H1 (cell line): Measurements from ENCODE around the gene EPYC. TPM values are rescaled to one million over a fixed set of nuclear protein-coding genes. Genes with fewer than 3 reads are reported as not detected.

ENCODE experiments used
- CTCF ChIA-PET: fragments of 300-600 bp; sonication (Branson Sonifier 250); formaldehyde crosslinking; loops from one replicate; lab custom pipeline; 2021; ENCODE audit not compliant: partially characterized antibody; lab: Charles Lee
- POLR2A ChIA-PET: fragments of 300-600 bp; sonication (Branson Sonifier 250); formaldehyde crosslinking; loops from one replicate; lab custom pipeline; 2021; ENCODE audit warnings: inconsistent platforms; ENCODE audit not compliant: partially characterized antibody; lab: Charles Lee
- DNase-seq, 2 experiments: peaks; one replicate each; pipeline versions ENCODE4 v3.0.0 to v3.0.0-alpha.2; 2010 to 2022; ENCODE audit warnings: low spot score in 2 of 2, low read depth in 1 of 2, mixed read lengths in 1 of 2
- FAIRE-seq: peaks from 2 replicates; lab custom pipeline; 2011; peaks lifted over from hg19 to GRCh38; lab: Jason Lieb, UNC
- H2AFZ ChIP-seq: 2 replicates; pipeline ENCODE4 v1.8.1; 2012; ENCODE audit warnings: low read length, inconsistent platforms
- H2AK5ac ChIP-seq: 2 replicates; pipeline ENCODE4 v1.6.1; 2013; ENCODE audit warnings: low read depth, low read length
- H2BK120ac ChIP-seq: replicated peaks from 2 replicates; pipeline ENCODE3; 2013; ENCODE audit warnings: low read depth, low read length, inconsistent platforms
- H2BK12ac ChIP-seq: 2 replicates; pipeline ENCODE4 v1.6.1; 2013; ENCODE audit warnings: low read depth, low read length
- H2BK15ac ChIP-seq: 2 replicates; pipeline ENCODE4 v1.6.1; 2013; ENCODE audit warnings: low read length
- H2BK20ac ChIP-seq: 2 replicates; pipeline ENCODE4 v1.6.1; 2013; ENCODE audit warnings: low read length
- H2BK5ac ChIP-seq: 2 replicates; pipeline ENCODE4 v1.6.1; 2013; ENCODE audit warnings: low read depth, low read length
- H3K14ac ChIP-seq: 2 replicates; pipeline ENCODE4 v1.6.1; 2013; ENCODE audit warnings: inconsistent platforms; ENCODE audit not compliant: insufficient read length
- H3K18ac ChIP-seq: 2 replicates; pipeline ENCODE4 v1.6.1; 2013; ENCODE audit warnings: low read length; ENCODE audit errors: extremely low read depth
- H3K23ac ChIP-seq: 2 replicates; pipeline ENCODE4 v1.6.1; 2013; ENCODE audit warnings: inconsistent platforms; ENCODE audit not compliant: insufficient read length
- H3K23me2 ChIP-seq: 2 replicates; pipeline ENCODE4 v1.6.1; 2013; ENCODE audit warnings: low read depth, low read length
- H3K27ac ChIP-seq: 2 replicates; pipeline ENCODE4 v1.6.1; 2011; ENCODE audit warnings: low read depth, low read length, inconsistent platforms
- H3K27me3 ChIP-seq, 4 experiments: replicated peaks in 1 of 4; 1 replicate in 1 of 4; 2 replicates in 3 of 4; pipeline versions ENCODE4 v1.6.1 to v1.8.1; 2011 to 2013; ENCODE audit warnings: low read length in 3 of 4, mild to moderate bottlenecking in 3 of 4, inconsistent platforms in 2 of 4, mixed read lengths in 2 of 4, moderate library complexity in 1 of 4; ENCODE audit not compliant: control insufficient read depth in 3 of 4, insufficient read depth in 3 of 4; ENCODE audit errors: extremely low read depth in 1 of 4
- H3K36me3 ChIP-seq, 4 experiments: 2 replicates each; pipeline versions ENCODE4 v1.6.1 to v1.8.1; 2011 to 2013; ENCODE audit warnings: mild to moderate bottlenecking in 4 of 4, low read length in 3 of 4, moderate library complexity in 2 of 4, control low read depth in 1 of 4, inconsistent platforms in 1 of 4; ENCODE audit not compliant: insufficient read depth in 4 of 4, control insufficient read depth in 2 of 4
- H3K4ac ChIP-seq: replicated peaks from 2 replicates; pipeline ENCODE3; 2013; ENCODE audit warnings: low read length, low read depth, mixed read lengths, inconsistent platforms; ENCODE audit not compliant: insufficient read length
- H3K4me1 ChIP-seq, 4 experiments: replicated peaks in 1 of 4; 1 replicate in 1 of 4; 2 replicates in 3 of 4; pipeline versions ENCODE4 v1.6.1 to v1.8.1; 2011 to 2013; ENCODE audit warnings: low read length in 3 of 4, inconsistent platforms in 2 of 4, mixed read lengths in 1 of 4; ENCODE audit not compliant: insufficient read depth in 4 of 4, control insufficient read depth in 3 of 4
- H3K4me2 ChIP-seq, 2 experiments: 2 replicates each; pipeline versions ENCODE4 v1.6.1 to v1.8.1; 2011 to 2013; ENCODE audit warnings: low read depth in 2 of 2, low read length in 2 of 2, control low read depth in 1 of 2, inconsistent platforms in 1 of 2, mild to moderate bottlenecking in 1 of 2; ENCODE audit not compliant: insufficient read depth in 1 of 2
- H3K4me3 ChIP-seq, 4 experiments: fragments of 200-600, 300-600 bp in 1 of 4; sonication (generic), shearing (Covaris generic), sonication (Bioruptor Twin) in 1 of 4; 2 replicates each; pipeline versions ENCODE4 v1.5.1 to v1.8.1; 2011 to 2016; ENCODE audit warnings: low read length in 4 of 4, low read depth in 3 of 4, control low read depth in 2 of 4, inconsistent platforms in 2 of 4, mild to moderate bottlenecking in 2 of 4, mixed read lengths in 1 of 4, moderate library complexity in 1 of 4; ENCODE audit not compliant: insufficient read depth in 2 of 4; ENCODE audit errors: extremely low read depth in 1 of 4
- H3K56ac ChIP-seq: replicated peaks from 2 replicates; pipeline ENCODE3; 2013; ENCODE audit warnings: low read depth, mild to moderate bottlenecking, mixed read lengths, low read length, inconsistent platforms; ENCODE audit not compliant: insufficient read length
- H3K79me1 ChIP-seq: 2 replicates; pipeline ENCODE4 v1.6.1; 2013; ENCODE audit warnings: low read depth, low read length, control low read depth
- H3K79me2 ChIP-seq, 2 experiments: 2 replicates each; pipeline versions ENCODE4 v1.6.1 to v1.8.1; 2012 to 2013; ENCODE audit warnings: low read length in 2 of 2, mild to moderate bottlenecking in 2 of 2, inconsistent platforms in 1 of 2; ENCODE audit not compliant: insufficient read depth in 2 of 2, control insufficient read depth in 1 of 2
- H3K9ac ChIP-seq, 4 experiments: replicated peaks in 1 of 4; 1 replicate in 1 of 4; 2 replicates in 3 of 4; pipeline versions ENCODE4 v1.6.1 to v1.8.1; 2011 to 2013; ENCODE audit warnings: low read depth in 3 of 4, low read length in 3 of 4, control low read depth in 2 of 4, mild to moderate bottlenecking in 2 of 4, moderate library complexity in 2 of 4, inconsistent platforms in 1 of 4; ENCODE audit errors: extremely low read depth in 1 of 4
- H3K9me3 ChIP-seq, 2 experiments: 2 replicates each; pipeline versions ENCODE4 v1.6.1 to v1.8.1; 2012 to 2013; ENCODE audit warnings: mild to moderate bottlenecking in 2 of 2, moderate library complexity in 2 of 2, control low read depth in 1 of 2, inconsistent platforms in 1 of 2, low read depth in 1 of 2, low read length in 1 of 2, mixed read lengths in 1 of 2; ENCODE audit not compliant: insufficient read depth in 2 of 2
- H4K20me1 ChIP-seq, 2 experiments: replicated peaks in 1 of 2; 2 replicates each; pipeline versions ENCODE3 to v1.8.1; 2011 to 2013; ENCODE audit warnings: inconsistent platforms in 2 of 2, low read length in 2 of 2, mild to moderate bottlenecking in 1 of 2; ENCODE audit not compliant: insufficient read depth in 2 of 2, control insufficient read depth in 1 of 2
- H4K5ac ChIP-seq: 2 replicates; pipeline ENCODE4 v1.6.1; 2013; ENCODE audit warnings: low read length, low read depth, mixed read lengths, inconsistent platforms; ENCODE audit not compliant: insufficient read length
- H4K8ac ChIP-seq: 2 replicates; pipeline ENCODE4 v1.8.0; 2013; ENCODE audit warnings: mild to moderate bottlenecking, moderate library complexity, low read length, inconsistent platforms; ENCODE audit not compliant: insufficient read depth; ENCODE audit errors: extremely low read depth
- H4K91ac ChIP-seq: replicated peaks from 2 replicates; pipeline ENCODE3; 2013; ENCODE audit warnings: low read length, mixed read lengths, inconsistent platforms; ENCODE audit not compliant: insufficient read length
- ATF3 ChIP-seq: IDR thresholded peaks from 2 replicates; pipeline ENCODE4 v1.6.1; 2011; ENCODE audit warnings: low read depth, mild to moderate bottlenecking, low read length; ENCODE audit not compliant: insufficient read depth
- BRCA1 ChIP-seq: IDR thresholded peaks from 2 replicates; pipeline ENCODE4 v1.6.1; 2012; ENCODE audit warnings: low read depth, low read length, improper control_type of control experiment
- CHD2 ChIP-seq: IDR thresholded peaks from 2 replicates; pipeline ENCODE4 v1.6.1; 2012; ENCODE audit warnings: low read length, improper control_type of control experiment
- FOSL1 ChIP-seq: IDR thresholded peaks from 2 replicates; pipeline ENCODE4 v1.6.1; 2011; ENCODE audit warnings: mild to moderate bottlenecking, low read depth, low read length, moderate library complexity; ENCODE audit not compliant: insufficient read depth
- HDAC2 ChIP-seq, 2 experiments: fragments of 300-600 bp in 1 of 2; sonication (generic) in 1 of 2; IDR thresholded peaks; 2 replicates each; pipeline ENCODE4 v1.6.1; 2011 to 2012; ENCODE audit warnings: low read depth in 2 of 2, low read length in 2 of 2, mild to moderate bottlenecking in 2 of 2, moderate library complexity in 2 of 2, borderline replicate concordance in 1 of 2, inconsistent platforms in 1 of 2
- JUN ChIP-seq: IDR thresholded peaks from 2 replicates; pipeline ENCODE4 v1.6.1; 2011; ENCODE audit warnings: low read depth, mild to moderate bottlenecking, improper control_type of control experiment, low read length
- MAX ChIP-seq: IDR thresholded peaks from 2 replicates; pipeline ENCODE4 v1.6.1; 2012; ENCODE audit warnings: inconsistent platforms
- NANOG ChIP-seq: IDR thresholded peaks from 2 replicates; pipeline ENCODE4 v1.6.1; 2011; ENCODE audit warnings: low read length, low read depth, mild to moderate bottlenecking, inconsistent platforms; ENCODE audit not compliant: insufficient read depth, poor library complexity, severe bottlenecking
- POLR2A ChIP-seq, 2 experiments: IDR thresholded peaks; 1 replicate in 1 of 2; 2 replicates in 1 of 2; pipeline ENCODE4 v1.6.1; 2011; ENCODE audit warnings: low read depth in 2 of 2, low read length in 2 of 2, mild to moderate bottlenecking in 2 of 2; ENCODE audit errors: control extremely low read depth in 1 of 2
- RAD21 ChIP-seq, 2 experiments: IDR thresholded peaks in 1 of 2; conservative IDR thresholded peaks in 1 of 2; 2 replicates each; pipeline ENCODE4 v1.6.1; 2011; ENCODE audit warnings: low read depth in 2 of 2, low read length in 2 of 2, improper control_type of control experiment in 1 of 2, inconsistent platforms in 1 of 2, mild to moderate bottlenecking in 1 of 2, moderate library complexity in 1 of 2
- RXRA ChIP-seq: IDR thresholded peaks from 2 replicates; pipeline ENCODE4 v1.6.1; 2011; ENCODE audit warnings: low read depth, mild to moderate bottlenecking, low read length, moderate library complexity; ENCODE audit not compliant: insufficient read depth
- SAP30 ChIP-seq: fragments of 300-600 bp; sonication (generic); IDR thresholded peaks from 2 replicates; pipeline ENCODE4 v1.7.1; 2012; ENCODE audit warnings: low read length, moderate library complexity, mild to moderate bottlenecking, inconsistent platforms; ENCODE audit not compliant: insufficient read depth, insufficient replicate concordance
- SIX5 ChIP-seq: IDR thresholded peaks from 2 replicates; pipeline ENCODE4 v1.6.1; 2011; ENCODE audit warnings: mild to moderate bottlenecking, low read depth, low read length
- SP2 ChIP-seq: IDR thresholded peaks from 2 replicates; pipeline ENCODE4 v1.6.1; 2012; ENCODE audit warnings: mild to moderate bottlenecking, low read length, inconsistent platforms
- WGBS, 2 experiments: shearing (Covaris generic) in 1 of 2; methylation state at CpG; one replicate each; pipeline versions ENCODE4 v1.1.6 to v1.1.7; 2013 to 2015; ENCODE audit warnings: low lambda C conversion rate in 2 of 2, mixed read lengths in 2 of 2, inconsistent platforms in 1 of 2, low coverage in 1 of 2, missing lambda C conversion rate in 1 of 2; ENCODE audit not compliant: insufficient replicate concordance in 2 of 2, insufficient coverage in 1 of 2, insufficient read length in 1 of 2; ENCODE audit errors: extremely low coverage in 1 of 2, missing lambda C conversion rate in 1 of 2; 5-methylcytosine and 5-hydroxymethylcytosine counted together
- polyA plus RNA-seq, 7 experiments: library from polyadenylated mRNA; depleted of rRNA in 3 of 7; stranded (reverse) in 5 of 7; unstranded in 2 of 7; fragments of >200 nt in 5 of 7; fragments of 200-250 nt in 2 of 7; gene quantifications; 1 replicate in 5 of 7; 2 replicates in 1 of 7; 4 replicates in 1 of 7; pipeline versions ENCODE4 v1.2.1 to v1.2.3, GENCODE V29; 2011 to 2013; ENCODE audit warnings: missing spikeins in 2 of 7, mixed read lengths in 2 of 7
- total RNA-seq: library from RNA; stranded (reverse); fragmentation: NEBNext Ultra II Directional; extraction: Animal tissue kit (Norgen Biotek cat#: 25700); gene quantifications from 2 replicates; pipeline ENCODE4 v1.2.1, GENCODE V29; 2021

EPYC gene
- total and polyA plus RNA-seq, 2 of the 8 experiments (the other 6 are each of a cell fraction or from before 2014, with no cell fraction given): not detected

- H3K27me3 ChIP-seq: no peaks in the 10 kb centered on the region
- ChIA-PET POLR2A (no interaction called here), CTCF (interaction anchor here (0.9 kb wide), 1 partner anchor 109 kb away, joined by 3 read pairs; no protein-coding TSS in a partner anchor)
- no peak overlapping the region for H4K5ac ChIP-seq
- no peak overlapping the region for H3K4me3 ChIP-seq
- no peaks in the 10 kb centered on the region for H3K79me1 ChIP-seq
- no peak overlapping the region for H3K56ac ChIP-seq
- H2BK120ac ChIP-seq: no peak overlapping the region
- no peak overlapping the region for H2AFZ ChIP-seq
- H3K36me3 ChIP-seq: no peaks in the 10 kb centered on the region
- no peak overlapping the region for H2BK15ac ChIP-seq
- no peak overlapping the region for H4K8ac ChIP-seq
- H3K9me3 ChIP-seq: no peaks in the 10 kb centered on the region
- no peak for DNase-seq
- H2BK5ac ChIP-seq: no peak overlapping the region
- H3K27ac ChIP-seq: no peak overlapping the region
- FAIRE-seq: no peak
- no peak overlapping the region for H2AK5ac ChIP-seq
- no peaks in the 10 kb centered on the region for H3K23me2 ChIP-seq
- H4K20me1 ChIP-seq: no peaks in the 10 kb centered on the region
- no peaks in the 10 kb centered on the region for H3K4me1 ChIP-seq
- 95% methylated on average over 2 of the region's 2 CpGs; no CpG with 5 or more reads in 1 of the 2 experiments for WGBS, 2 experiments
- no peak overlapping the region for H4K91ac ChIP-seq
- H3K79me2 ChIP-seq: no peaks in the 10 kb centered on the region
- no peak overlapping the region for H3K4ac ChIP-seq
- no peak overlapping the region for H2BK20ac ChIP-seq
- no peak overlapping the region for H3K9ac ChIP-seq
- no peak overlapping the region for H3K18ac ChIP-seq
- no peak overlapping the region for H3K4me2 ChIP-seq
- no peak overlapping the region for H2BK12ac ChIP-seq
- no peak overlapping the region for H3K23ac ChIP-seq
- H3K14ac ChIP-seq: no peak overlapping the region
- TF ChIP-seq RAD21 (IDR thresholded peaks at IDR 0.05 in 1 of 2, conservative IDR thresholded peaks at IDR 0.05 in 1 of 2; ENCODE audit: low read depth in 2 of 2, low read length in 2 of 2) (no peak), HDAC2 (IDR thresholded peaks at IDR 0.05; ENCODE audit: borderline replicate concordance in 1 of 2, low read depth in 2 of 2, low read length in 2 of 2) (no peak), SAP30 (no peak), SP2 (no peak), CHD2 (no peak), SIX5 (no peak), JUN (no peak), ATF3 (no peak), POLR2A (IDR thresholded peaks at IDR 0.05; ENCODE audit: control extremely low read depth in 1 of 2, low read depth in 2 of 2, low read length in 2 of 2) (no peak), RXRA (no peak), MAX (no peak), FOSL1 (no peak), NANOG (no peak), BRCA1 (no peak)
Observed at GRCh38 chr12:90999527-90999926, 5.2 kb downstream of the EPYC start.
